Activated naive CD4-positive, alpha-beta T cell treated with anti-CD3 and anti-CD28 coated beads, Interleukin-2, amount 50 U/mL, for 24 hours (primary cell): Measurements from ENCODE around the gene MSH3.

Source experiments
- H3K27ac Mint-ChIP-seq: one replicate; pipeline ENCODE4 v1.8.0; 2021; ENCODE audit warnings: mild to moderate bottlenecking, mixed read lengths
- H3K27me3 Mint-ChIP-seq: one replicate; pipeline ENCODE4 v1.8.0; 2021; ENCODE audit warnings: mixed read lengths
- H3K36me3 Mint-ChIP-seq: one replicate; pipeline ENCODE4 v1.8.0; 2021; ENCODE audit warnings: mixed read lengths
- H3K4me1 Mint-ChIP-seq: one replicate; pipeline ENCODE4 v1.8.0; 2021; ENCODE audit warnings: mixed read lengths
- H3K4me3 Mint-ChIP-seq: one replicate; pipeline ENCODE4 v1.8.0; 2021; ENCODE audit warnings: mild to moderate bottlenecking, mixed read lengths
- H3K9me3 Mint-ChIP-seq: one replicate; pipeline ENCODE4 v1.8.0; 2021; ENCODE audit warnings: mixed read lengths

The MSH3 gene

DNA sequence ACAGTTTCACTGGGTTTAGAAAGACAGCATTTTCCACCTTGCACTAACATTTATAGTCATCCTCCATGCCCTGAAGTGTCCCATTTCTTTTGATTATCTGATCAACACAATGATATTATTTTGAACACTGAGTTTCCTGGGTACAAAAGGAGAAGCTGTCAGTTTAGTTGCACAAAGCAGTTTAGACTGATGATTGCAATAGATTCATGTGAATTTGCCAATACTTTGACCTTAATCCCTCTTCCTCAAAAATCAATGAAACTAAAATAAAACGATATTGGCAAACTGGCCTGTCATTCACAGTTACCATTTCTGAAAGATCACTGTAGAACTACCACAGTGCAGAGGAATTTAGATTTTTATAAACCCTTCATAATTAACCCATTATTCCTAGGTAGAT, 271.5 kb downstream of the MSH3 start:
- no peak overlapping the region for H3K4me3 Mint-ChIP-seq
- peaks cover 13% of the 10 kb centered on the region for H3K4me1 Mint-ChIP-seq
- no peaks in the 10 kb centered on the region for H3K9me3 Mint-ChIP-seq
- H3K27ac Mint-ChIP-seq: no peak overlapping the region
- peaks cover 1% of the 10 kb centered on the region for H3K36me3 Mint-ChIP-seq
- H3K27me3 Mint-ChIP-seq: no peaks in the 10 kb centered on the region
